Erythroblast (primary cell): ENCODE data around the gene TREH.

Experiments
- GATA1 ChIP-seq: IDR thresholded peaks from 2 replicates; pipeline ENCODE4 v1.6.1; 2011; ENCODE audit warnings: low read depth, mild to moderate bottlenecking, control low read depth, low read length, moderate library complexity
- POLR2A ChIP-seq: IDR thresholded peaks from 2 replicates; pipeline ENCODE4 v1.6.1; 2011; ENCODE audit warnings: mild to moderate bottlenecking, low read length

- TF ChIP-seq POLR2A (no peak), GATA1 (no peak)
These were observed 61.1 kb downstream of the TREH start for GRCh38 chr11:118618115-118618990.
